K562 (cell line): ENCODE results near the gene IGSF10. TPM values are rescaled to one million over a fixed set of nuclear protein-coding genes. Genes with fewer than 3 reads are reported as not detected.

ENCODE experiments used
- CTCF ChIP-seq, 3 experiments: IDR thresholded peaks in 2 of 3; conservative IDR thresholded peaks in 1 of 3; 2 replicates each; pipeline ENCODE4 v1.5.1; 2011 to 2012; ENCODE audit warnings: low read length in 3 of 3, mild to moderate bottlenecking in 3 of 3, control low read depth in 2 of 3, improper control_type of control experiment in 1 of 3, inconsistent platforms in 1 of 3, low read depth in 1 of 3, mixed read lengths in 1 of 3, moderate library complexity in 1 of 3; ENCODE audit not compliant: insufficient read depth in 2 of 3
- DEAF1 ChIP-seq: fragments of 450-650 bp; formaldehyde crosslinking; IDR thresholded peaks from 2 replicates; pipeline ENCODE4 v1.4.0; 2020; ENCODE audit warnings: mild to moderate bottlenecking, moderate library complexity
- DPF2 ChIP-seq: fragments of 450-650 bp; IDR thresholded peaks from 2 replicates; pipeline ENCODE4 v1.6.1; 2016
- FUS ChIP-seq: fragments of 200-400 bp; formaldehyde crosslinking; optimal IDR thresholded peaks from 2 replicates; pipeline ENCODE3; 2017; ENCODE audit warnings: low read depth, low read length
- HDGF ChIP-seq: fragments of 450-650 bp; IDR thresholded peaks from 2 replicates; pipeline ENCODE4 v1.6.1; 2016
- NBN ChIP-seq: fragments of 450-650 bp; IDR thresholded peaks from 2 replicates; pipeline ENCODE4 v1.6.1; 2016; ENCODE audit warnings: low read depth, mild to moderate bottlenecking
- PCBP1 ChIP-seq: fragments of 200-400 bp; formaldehyde crosslinking; IDR thresholded peaks from 2 replicates; pipeline ENCODE4 v1.6.1; 2018; ENCODE audit warnings: mild to moderate bottlenecking, low read depth, low read length; ENCODE audit not compliant: poor library complexity, severe bottlenecking
- PREB ChIP-seq: sonication (generic); formaldehyde crosslinking; IDR thresholded peaks from 2 replicates; pipeline ENCODE4 v1.8.1; 2023; ENCODE audit warnings: mild to moderate bottlenecking, missing genetic modification reagents
- REST ChIP-seq, 2 experiments: fragments of 450-650 bp; formaldehyde crosslinking in 1 of 2; IDR thresholded peaks; 2 replicates each; pipeline versions ENCODE4 v1.4.0 to v1.6.1; 2014 to 2020; ENCODE audit warnings: mild to moderate bottlenecking in 2 of 2, borderline replicate concordance in 1 of 2, low read depth in 1 of 2
- SMC3 ChIP-seq: conservative IDR thresholded peaks from 2 replicates; pipeline ENCODE4 v1.6.1; 2011; ENCODE audit warnings: low read depth, low read length, improper control_type of control experiment; ENCODE audit not compliant: insufficient read depth
- ZBTB1 ChIP-seq: sonication (generic); formaldehyde crosslinking; IDR thresholded peaks from 2 replicates; pipeline ENCODE4 v1.8.1; 2023; ENCODE audit warnings: missing genetic modification reagents, low read depth, mild to moderate bottlenecking, borderline replicate concordance
- ZBTB26 ChIP-seq: fragments of 450-650 bp; formaldehyde crosslinking; IDR thresholded peaks from 2 replicates; pipeline ENCODE4 v1.4.0; 2022; ENCODE audit warnings: missing genetic modification characterization
- polyA plus RNA-seq, 8 experiments: library from polyadenylated mRNA; depleted of rRNA in 4 of 8; stranded (reverse) in 5 of 8; unstranded in 3 of 8; fragments of >200 nt; fragmentation: Nextera tagmentation in 2 of 8; fragmentation: Illumina TruSeq in 1 of 8; extraction: Ambion mirVana in 2 of 8; extraction: Trizol in 1 of 8; gene quantifications; 2 replicates each; pipeline versions ENCODE4 v1.2.1 to v1.2.3, GENCODE V29; 2011 to 2014; ENCODE audit warnings: inconsistent platforms in 1 of 8, missing spikeins in 1 of 8
- total RNA-seq, 7 experiments: library from RNA; depleted of rRNA in 6 of 7; stranded (reverse); fragments of >200 nt in 6 of 7; fragmentation: Illumina TruSeq in 2 of 7; extraction: Trizol in 2 of 7; gene quantifications; 2 replicates each; pipeline versions ENCODE4 v1.2.1 to v1.2.3, GENCODE V29; 2011 to 2021; ENCODE audit warnings: low replicate concordance in 1 of 7

The IGSF10 gene
- total and polyA plus RNA-seq, 9 of the 15 experiments (the other 6 are each of a cell fraction or from before 2014, with no cell fraction given): 0.11 to 1.2 (median 0.40) TPM

GRCh38 chr3:151468284-151468917, 7.5 kb upstream of the IGSF10 start (continued):
- TF ChIP-seq CTCF (IDR thresholded peaks at IDR 0.05 in 2 of 3, conservative IDR thresholded peaks at IDR 0.05 in 1 of 3; ENCODE audit: insufficient read depth in 2 of 3, low read depth in 1 of 3, low read length in 3 of 3): peak; percentile 72 to 77 (median 73)
- TF ChIP-seq ZBTB26 (CRISPR knock-in tag): no peak
- TF ChIP-seq DEAF1 (CRISPR knock-in tag): peak; percentile 56
- TF ChIP-seq SMC3: peak; percentile 64
- TF ChIP-seq PCBP1: no peak
- TF ChIP-seq ZBTB1 (CRISPR knock-in tag): no peak
- TF ChIP-seq NBN: no peak
- TF ChIP-seq DPF2: no peak
- TF ChIP-seq PREB: no peak
- TF ChIP-seq REST (IDR thresholded peaks at IDR 0.05; ENCODE audit: borderline replicate concordance): peak; percentile 62; the same call in 1 of the 2 replicates
- TF ChIP-seq REST (CRISPR knock-in tag; IDR thresholded peaks at IDR 0.05; ENCODE audit: low read depth): no peak
- TF ChIP-seq HDGF: no peak
- no peak for TF ChIP-seq FUS
